Umbilical cord (tissue), 2 donors: ENCODE data around the gene MOSPD3. TPM values are rescaled to one million over a fixed set of nuclear protein-coding genes. Genes with fewer than 3 reads are reported as not detected.

Experiments used
- DNase-seq: peaks from one replicate; pipeline ENCODE4 v3.0.0-alpha.2; 2015; ENCODE audit warnings: low spot score
- total RNA-seq: library from RNA; depleted of rRNA; stranded (reverse); fragments of >200 nt; gene quantifications from one replicate; pipeline ENCODE4 v1.2.3, GENCODE V29; 2014; ENCODE audit warnings: low replicate concordance; ENCODE audit not compliant: insufficient read depth

Gene MOSPD3
- total RNA-seq, 1 donor from 2014 or later = 7.2 TPM

DNA sequence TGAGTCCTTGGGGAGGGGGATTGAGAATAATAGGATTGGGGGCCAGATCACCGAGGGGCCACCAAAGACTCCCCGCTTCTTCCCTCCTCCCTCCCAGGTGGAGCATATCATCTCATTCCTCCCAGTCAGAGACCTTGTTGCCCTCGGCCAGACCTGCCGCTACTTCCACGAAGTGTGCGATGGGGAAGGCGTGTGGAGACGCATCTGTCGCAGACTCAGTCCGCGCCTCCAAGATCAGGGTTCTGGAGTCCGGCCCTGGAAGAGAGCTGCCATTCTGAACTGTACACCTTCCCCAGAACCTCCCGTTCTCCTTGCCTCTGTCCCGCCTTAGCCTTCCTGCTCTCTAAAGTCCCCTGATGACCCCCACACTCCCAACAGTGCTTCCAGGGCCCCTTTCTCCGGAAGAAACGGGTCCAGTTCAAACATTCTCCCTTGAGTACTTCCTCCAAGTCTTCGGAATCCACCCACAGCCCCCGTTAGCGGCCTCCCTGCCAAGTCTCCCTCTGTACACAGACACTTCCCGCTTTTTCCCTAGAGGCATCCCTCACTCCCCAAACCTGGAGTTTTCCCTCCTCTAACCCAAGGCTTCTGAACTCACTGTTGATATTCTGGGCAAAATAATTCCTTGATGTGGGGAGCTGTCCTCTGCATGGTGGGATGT is 22.1 kb upstream of the MOSPD3 start:
- DNase-seq = peak; percentile 67

DNA sequence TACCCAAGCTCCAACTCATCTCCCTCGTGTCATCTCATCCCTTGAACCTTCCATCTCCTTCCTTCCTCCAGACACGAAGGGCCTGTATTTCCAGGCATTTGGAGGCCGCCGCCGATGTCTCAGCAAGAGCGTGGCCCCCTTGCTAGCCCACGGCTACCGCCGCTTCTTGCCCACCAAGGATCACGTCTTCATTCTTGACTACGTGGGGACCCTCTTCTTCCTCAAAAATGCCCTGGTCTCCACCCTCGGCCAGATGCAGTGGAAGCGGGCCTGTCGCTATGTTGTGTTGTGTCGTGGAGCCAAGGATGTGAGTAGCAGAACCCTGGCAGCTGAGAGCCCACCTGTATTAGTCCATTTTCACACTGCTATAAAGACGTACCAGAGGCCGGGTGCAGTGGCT is 20.7 kb upstream of the MOSPD3 start:
- DNase-seq = no peak

DNA sequence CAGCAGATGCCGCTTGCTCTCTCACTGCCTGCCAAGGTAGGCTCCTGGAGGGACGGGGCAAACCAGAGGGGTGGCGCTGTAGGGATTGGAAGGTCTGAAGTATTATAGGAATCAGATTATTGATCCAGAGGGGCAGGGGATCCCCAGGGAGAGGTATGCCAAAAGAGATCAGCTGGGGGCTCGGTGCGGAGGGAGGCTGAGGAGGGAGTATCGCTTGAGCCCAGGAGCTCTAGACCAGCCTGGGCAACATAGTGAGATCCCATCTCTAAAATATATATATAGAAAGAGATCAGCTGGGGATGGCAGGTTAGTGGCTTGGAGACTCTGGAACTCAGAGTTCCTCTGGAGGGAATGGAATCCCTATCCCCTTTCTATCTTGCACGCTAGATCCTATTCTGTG is 17.2 kb upstream of the MOSPD3 start:
- DNase-seq = no peak

DNA sequence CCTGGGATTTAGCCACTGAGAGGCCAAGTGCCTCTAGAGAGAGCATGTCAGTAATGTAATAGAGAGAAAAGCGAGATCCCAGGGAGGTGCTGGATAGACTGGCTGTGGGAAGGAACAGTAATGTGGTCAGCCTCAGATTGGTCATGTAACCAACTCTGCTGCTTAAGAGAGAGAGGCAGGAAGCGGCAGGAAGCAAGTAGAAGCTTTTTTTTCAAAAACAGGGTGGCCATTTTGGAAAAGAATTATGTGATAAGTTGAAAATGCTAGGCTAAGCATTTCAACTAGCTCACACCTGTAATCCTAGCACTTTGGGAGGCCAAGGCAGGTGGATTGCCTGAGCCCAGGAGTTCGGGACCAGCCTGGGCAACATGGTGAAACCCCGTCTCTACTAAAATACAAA is 13.9 kb upstream of the MOSPD3 start:
- DNase-seq = no peak

DNA sequence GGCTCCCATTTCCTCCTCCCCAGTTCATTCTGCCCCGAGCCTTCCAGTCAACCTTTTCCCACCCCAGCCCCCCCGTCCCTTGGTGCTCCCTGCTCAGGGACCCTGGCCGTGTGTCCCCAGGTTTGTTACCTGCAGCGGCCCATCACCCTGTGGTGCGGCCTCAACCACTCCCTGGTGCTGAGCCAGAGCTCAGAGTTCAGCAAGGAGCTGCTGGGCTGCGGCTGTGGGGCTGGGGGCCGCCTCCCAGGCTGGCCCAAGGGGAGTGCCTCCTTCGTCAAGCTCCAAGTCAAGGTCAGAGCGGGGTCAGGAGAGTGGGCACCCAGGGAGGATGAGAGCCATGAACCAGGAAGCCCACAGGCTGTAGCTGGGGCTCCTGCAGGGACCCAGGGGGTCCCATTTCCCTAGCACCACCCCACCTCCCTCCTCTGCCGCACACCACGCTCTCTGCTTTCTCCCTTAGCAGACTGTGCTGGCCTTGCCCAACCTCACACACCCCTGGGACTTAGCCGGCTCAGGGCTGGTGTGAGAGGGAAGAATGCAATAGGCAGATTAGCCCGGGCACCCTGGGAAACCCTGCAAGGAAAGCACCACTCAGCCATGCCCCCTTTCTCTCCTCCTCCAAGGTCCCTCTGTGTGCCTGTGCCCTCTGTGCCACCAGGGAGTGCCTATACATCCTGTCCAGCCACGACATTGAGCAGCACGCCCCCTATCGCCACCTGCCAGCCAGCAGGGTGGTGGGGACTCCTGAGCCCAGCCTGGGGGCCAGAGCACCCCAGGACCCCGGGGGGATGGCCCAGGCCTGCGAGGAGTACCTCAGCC is 12.2 kb upstream of the MOSPD3 start:
- DNase-seq = no peak

DNA sequence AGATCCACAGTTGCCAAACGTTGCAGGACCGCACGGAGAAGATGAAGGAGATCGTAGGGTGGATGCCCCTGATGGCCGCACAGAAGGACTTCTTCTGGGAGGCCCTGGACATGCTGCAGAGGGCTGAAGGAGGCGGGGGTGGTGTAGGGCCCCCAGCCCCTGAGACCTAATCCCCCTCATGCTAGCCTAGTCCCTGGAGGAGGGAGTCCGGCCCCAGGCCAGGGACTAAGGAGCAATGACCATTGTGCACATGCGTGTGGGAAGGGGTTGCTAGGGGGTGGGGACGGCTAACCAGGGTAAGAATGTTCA is 11.7 kb upstream of the MOSPD3 start:
- DNase-seq = no peak

DNA sequence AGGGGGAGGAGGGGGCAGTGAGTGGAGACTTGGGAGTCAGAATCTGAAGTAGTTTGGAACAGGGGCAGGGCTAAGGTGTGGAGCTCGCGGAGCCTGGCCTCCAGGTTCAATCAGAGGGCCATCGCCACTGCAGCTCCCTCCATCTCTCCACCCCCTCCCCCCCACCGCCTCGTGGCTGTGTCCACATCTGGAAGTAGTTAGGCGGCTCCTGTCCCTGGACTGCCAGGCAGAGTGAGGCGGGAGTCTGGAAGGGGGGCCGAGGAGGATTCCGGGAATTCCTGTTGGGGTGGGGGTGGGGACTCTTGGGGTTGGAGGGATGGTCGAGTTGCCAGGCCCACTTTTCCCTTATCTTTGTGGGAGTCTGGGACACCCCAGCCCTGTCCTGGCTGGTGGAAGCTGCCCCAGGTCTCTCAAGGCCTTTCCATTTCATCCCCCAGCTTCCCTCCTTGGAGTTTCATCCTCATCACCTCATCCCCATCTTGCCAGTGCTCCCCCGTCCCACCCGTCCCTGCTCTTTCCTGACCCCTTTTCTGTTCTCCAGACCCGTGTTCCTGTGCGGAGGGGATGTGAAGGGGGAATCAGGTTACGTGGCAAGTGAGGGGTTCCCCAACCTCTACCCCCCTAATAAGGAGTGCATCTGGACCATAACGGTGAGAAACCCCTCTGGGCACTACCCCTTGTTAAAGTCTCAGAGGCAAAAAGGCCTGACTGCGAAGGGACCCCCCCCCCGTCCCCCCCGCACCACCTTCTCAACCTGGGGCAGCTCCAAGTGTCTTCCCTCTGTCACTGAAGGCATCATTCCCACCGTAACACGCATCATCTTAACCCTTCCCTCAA is 9.2 kb upstream of the MOSPD3 start:
- DNase-seq = peak; percentile 92

DNA sequence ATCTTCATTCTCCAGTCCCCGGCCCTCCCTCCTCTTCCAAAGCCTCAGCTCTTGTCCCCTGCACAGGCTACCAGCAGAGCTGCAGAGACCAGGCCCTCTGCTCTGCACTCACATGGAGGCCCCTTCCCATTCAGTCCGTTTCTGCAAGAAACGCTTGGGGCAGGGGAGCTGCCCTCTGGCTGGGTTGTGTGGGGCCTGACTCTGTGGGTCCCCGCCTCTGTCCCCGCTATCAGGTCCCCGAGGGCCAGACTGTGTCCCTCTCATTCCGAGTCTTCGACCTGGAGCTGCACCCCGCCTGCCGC is 8.7 kb upstream of the MOSPD3 start:
- DNase-seq = no peak

DNA sequence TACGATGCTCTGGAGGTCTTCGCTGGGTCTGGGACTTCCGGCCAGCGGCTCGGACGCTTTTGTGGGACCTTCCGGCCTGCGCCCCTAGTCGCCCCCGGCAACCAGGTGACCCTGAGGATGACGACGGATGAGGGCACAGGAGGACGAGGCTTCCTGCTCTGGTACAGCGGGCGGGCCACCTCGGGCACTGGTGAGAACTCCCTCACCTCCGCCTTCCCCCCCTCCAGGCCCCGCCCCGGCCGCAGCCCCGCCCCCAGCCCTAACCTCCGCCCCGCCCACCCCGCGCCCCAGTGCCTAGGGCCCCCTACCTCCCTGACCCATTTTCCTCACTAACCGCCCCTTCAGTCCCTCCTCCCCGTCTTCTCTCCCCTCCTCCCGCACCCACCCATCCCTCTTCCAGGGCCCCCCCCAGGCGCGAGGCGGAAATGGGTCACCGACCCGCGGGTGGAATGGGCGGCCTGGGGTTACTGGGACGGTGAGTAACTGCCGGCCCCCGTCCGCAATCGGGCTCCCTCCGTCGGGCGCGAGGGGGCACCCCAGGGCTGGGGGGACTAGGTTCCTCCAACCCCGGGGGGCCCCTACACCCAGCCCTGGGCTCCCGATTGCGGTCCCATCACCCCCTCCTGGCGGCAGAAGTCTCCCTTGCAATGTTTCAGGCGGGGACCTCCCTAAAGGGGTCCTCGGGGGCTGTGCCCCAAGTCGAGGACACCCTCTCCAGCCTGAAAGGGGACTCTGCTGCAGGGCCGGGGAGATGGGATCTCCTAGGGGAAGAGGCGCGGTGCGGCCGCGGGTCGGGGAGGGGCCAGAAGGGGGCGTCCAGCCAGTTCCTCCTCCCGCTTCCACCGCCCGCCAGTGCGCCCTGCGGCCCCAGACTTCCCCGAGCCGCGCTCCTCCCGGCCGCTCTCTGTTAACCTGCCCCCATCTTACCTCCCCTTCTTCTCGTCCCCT is 8.0 kb upstream of the MOSPD3 start:
- DNase-seq = peak; percentile 62

DNA sequence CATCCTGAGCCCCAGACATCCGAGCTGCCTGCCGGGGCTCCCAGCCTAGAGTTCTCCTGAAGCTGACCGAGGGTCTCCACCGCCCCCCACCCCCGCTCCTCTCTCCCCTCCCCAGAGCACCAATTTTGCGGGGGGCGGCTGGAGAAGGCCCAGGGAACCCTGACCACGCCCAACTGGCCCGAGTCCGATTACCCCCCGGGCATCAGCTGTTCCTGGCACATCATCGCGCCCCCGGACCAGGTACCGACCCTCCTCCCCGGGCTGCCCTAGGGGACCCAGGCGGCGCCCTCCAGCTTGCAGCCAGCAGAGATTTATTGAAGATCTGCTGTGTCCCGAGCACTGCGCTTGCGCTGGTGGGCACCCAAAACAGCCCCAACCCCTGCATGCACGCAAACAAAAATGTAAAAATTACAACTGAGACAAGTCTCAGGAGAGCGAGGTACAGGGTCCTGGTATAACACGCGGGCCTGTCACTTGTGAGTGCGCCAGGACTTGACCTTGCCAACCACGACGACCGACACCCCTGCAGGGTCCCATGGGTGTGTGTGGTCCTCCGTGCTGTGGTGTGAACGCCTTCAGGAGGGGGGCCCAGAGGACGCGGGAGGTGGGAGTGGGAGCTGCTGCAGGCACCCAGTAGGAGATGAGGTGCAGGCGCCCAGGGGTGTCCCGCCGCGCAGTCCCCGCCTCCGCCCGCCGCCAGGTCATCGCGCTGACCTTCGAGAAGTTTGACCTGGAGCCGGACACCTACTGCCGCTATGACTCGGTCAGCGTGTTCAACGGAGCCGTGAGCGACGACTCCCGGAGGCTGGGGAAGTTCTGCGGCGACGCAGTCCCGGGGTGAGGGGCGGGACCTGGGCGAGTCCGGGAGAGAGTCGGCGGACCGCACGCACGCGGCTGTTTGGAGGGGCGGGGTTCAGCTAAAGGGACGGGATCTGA is 7.1 kb upstream of the MOSPD3 start:
- DNase-seq = no peak

DNA sequence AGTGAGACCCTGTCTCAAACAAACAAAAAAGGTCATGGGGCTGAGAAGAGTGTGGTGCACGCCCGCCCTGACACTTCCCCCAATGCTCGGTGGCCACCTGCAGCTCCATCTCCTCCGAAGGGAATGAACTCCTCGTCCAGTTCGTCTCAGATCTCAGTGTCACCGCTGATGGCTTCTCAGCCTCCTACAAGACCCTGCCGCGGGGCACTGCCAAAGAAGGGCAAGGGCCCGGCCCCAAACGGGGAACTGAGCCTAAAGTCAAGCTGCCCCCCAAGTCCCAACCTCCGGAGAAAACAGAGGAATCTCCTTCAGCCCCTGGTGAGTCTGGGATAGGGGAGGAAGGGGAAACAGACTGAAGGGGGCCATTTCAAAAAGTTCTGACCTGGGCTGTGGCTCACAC is 6.0 kb upstream of the MOSPD3 start:
- DNase-seq = no peak

DNA sequence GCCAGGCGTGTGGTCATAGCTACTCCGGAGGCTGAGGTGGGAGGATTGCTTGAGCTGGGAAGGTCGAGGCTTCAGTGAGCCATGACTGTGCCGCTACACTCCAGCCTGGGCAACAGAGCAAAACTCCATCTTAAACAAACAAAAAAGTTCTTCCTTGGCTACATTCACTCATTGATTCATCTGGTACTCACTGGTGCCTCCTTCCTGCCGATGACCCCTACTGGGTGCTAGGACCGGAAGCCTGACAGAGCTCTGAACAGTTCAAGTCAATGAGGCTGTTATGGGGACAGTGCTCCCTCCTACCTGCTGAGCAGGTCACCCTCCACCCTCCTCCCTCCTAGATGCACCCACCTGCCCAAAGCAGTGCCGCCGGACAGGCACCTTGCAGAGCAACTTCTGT is 5.2 kb upstream of the MOSPD3 start:
- DNase-seq = no peak

DNA sequence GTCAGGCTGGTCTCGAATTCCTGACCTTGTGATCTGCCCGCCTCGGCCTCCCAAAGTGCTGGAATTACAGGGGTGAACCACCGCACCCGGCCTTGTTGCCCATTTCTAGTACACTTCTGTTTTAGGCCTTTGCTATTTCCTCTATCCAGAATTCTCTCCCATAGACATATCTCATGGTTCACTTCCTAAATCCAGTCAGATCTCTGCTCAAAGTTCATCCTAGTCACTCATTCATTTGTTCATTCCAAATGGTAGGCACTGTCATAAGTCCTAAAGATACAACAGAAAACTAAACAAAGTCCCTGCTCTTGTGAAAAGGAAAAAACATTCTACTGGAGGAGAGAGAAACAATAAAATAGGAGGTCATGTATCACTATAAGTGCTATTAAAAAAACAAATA is 2.4 kb upstream of the MOSPD3 start:
- DNase-seq = no peak

DNA sequence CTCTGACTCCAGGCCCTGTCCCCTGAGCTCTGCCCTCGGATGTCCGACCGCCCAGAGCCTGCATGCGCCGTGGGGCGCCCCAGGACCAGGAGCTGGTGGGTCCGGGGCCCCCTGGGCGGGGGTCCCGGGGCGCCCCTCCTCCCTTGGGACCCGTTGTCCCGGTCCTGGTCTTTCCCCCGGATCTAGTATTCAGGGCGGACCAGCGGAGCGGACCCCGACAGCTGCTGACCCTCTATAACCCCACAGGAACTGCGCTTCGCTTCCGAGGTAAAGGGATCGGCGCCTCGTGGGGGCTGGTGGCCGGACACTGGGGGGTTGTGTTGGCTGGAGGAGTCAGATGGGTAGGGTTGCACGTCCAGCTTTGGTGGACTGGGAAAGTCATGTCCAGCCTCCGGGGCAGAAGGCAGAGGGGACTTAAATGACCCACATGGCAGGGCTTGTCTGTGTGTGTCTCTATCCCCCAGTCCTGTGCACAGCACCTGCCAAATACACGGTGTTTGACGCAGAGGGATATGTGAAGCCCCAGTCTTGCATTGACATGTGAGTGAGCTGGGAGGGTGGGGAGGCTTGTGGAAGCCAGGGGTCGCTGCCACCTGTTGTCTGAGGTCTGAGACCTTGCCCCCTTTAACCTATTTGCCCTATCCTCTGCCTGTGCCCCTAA is 520 bp downstream of the MOSPD3 start:
- no peak for DNase-seq

DNA sequence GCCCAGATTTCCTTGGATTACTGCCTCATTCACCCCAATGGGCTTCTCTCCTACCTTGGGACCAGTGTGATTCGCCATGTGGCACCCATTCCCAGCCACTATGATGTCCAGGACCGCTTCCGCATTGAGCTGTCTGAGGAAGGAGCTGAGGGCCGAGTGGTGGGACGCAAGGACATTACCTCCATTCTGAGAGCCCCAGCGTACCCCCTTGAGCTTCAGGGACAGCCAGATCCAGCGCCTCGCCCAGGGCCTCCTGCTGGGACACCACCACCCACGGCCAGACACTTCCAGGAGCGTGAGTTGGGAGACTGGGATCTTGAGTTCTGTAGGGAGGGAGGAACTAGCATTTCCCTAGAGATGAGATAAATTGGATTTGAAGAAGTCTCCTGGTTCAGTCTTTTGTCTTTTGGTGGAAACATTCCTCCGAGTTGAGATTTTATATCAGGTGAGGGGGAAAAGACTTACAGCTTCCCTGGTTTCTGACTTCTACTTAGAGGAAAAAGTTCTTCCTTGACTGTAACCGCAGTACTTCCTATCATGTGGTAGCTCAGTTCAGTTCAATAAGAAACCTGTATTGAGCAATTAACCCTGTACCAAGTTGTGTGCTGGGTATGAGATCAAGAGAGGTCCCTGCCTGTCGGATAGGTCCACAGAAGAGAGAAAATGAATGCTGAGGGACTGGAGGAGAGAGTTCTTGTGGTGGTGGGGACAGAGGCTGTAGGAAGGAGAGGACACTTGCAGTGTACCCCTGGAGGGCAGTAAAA is 1.3 kb downstream of the MOSPD3 start:
- no peak for DNase-seq

DNA sequence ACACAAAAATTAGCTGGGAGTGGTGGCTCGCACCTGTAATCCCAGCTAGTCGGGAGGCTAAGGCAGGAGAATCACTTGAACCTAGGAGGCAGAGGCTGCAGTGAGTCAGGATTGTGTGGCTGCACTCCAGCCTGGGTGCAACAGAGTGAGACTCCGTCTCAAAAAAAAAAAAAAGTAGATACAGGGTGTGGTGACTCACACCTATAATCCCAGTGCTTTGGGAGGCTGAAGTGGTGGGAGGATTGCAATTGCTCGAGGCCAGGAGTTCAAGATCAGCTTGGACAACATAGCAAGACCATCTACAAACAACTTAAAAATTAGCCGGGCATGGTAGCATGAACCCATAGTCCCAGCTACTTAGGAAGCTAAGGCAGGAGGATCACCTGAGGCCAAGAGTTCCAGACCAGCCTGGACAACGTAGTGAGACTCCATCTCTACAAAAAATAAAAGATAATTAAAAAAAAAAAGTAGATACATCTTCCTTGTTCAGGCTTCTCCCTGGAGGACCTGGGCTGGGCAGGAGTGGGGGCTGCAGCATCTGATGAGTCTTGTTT is 2.0 kb downstream of the MOSPD3 start:
- DNase-seq = no peak

DNA sequence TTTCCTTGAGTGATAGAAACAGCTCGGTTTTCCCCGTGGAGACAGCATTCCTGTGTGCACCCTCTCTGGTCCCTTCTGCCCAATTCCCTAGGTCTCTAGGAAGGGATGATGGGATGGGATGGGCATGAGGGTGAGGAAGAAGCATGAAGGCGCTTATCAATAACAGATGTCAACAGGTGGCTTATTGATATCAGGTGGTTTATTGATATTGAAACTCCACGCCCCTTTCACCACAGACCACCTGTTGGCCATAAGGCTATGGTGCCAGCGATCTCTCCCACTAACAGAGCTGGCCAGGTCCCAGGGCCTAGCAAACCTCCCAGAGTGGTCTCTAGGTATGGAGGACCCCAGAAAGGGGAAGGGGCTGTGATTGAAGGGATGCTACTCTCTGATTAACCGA is 7.9 kb downstream of the MOSPD3 start:
- DNase-seq = no peak

DNA sequence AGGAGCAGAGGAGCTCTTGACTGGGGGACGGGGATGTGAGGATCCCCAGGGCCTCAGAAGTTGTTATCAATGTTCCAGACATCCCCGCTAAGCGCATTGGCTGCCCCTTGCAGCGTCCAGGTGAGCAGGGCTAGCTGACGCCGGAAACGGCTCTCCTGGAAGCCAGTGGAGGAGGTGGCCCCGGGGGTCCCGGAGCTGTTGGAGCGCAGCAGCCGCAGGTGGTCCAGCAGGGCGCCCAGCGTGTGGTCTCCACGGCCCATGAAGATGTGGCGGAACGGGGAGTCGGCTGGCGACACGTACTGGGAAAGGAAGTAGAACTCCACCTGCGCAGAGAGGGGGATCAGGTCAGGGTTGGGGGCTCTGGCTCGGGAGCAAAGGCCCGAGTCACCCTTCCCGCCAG is 8.5 kb downstream of the MOSPD3 start:
- no peak for DNase-seq

DNA sequence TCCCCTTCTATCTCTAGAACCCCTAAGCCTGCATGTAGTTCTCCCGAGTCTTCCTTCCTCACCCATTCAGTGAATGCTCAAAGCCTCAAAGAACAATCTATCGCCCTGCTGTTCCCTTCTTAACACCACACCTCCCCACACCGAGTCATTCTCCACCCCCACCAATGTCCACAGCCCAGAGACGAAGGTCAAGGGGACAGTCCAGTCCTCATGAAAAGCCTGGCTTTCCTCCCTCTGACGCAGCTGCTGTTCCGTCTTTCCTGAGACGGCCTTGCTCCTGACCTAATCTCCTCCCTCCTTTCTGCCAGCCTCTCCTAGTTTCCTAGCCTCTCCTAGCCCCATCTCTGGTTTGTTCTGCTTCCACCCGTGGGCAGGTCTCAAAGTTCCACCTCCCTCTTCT is 9.2 kb downstream of the MOSPD3 start:
- no peak for DNase-seq
